GM23338 (cell line): Measurements from ENCODE around the gene PQBP1. TPM values are rescaled to one million over a fixed set of nuclear protein-coding genes. Genes with fewer than 3 reads are reported as not detected.

Source experiments
- ATAC-seq: fragments of 200-7000 bp; cut with Tn5 transposase; 3 replicates; pipeline ENCODE4 v1.9.1; 2020
- DNase-seq: peaks from one replicate; pipeline ENCODE4 v3.0.0-alpha.2; 2015; ENCODE audit warnings: low spot score
- H2AFZ ChIP-seq: fragments of 200-600 bp; sonication (generic); 2 replicates; pipeline ENCODE4 v1.8.0; 2016; ENCODE audit warnings: antibody characterized with exemption, mild to moderate bottlenecking, moderate library complexity
- H3F3A ChIP-seq: fragments of 200-600 bp; sonication (generic); replicated peaks from 2 replicates; pipeline ENCODE4 v1.8.0; 2017; ENCODE audit warnings: antibody characterized with exemption, mixed run types, low read depth
- H3K27ac ChIP-seq: fragments of 200-600 bp; sonication (generic); 2 replicates; pipeline ENCODE4 v1.6.1; 2016; ENCODE audit warnings: low read depth
- H3K27me3 ChIP-seq: fragments of 200-600 bp; sonication (generic); 2 replicates; pipeline ENCODE4 v1.8.0; 2016; ENCODE audit warnings: mild to moderate bottlenecking, mixed run types, moderate library complexity; ENCODE audit not compliant: insufficient read depth
- H3K36me3 ChIP-seq: fragments of 200-600 bp; sonication (generic); 2 replicates; pipeline ENCODE4 v1.8.0; 2016; ENCODE audit warnings: mild to moderate bottlenecking; ENCODE audit not compliant: insufficient read depth
- H3K4me1 ChIP-seq: fragments of 200-600 bp; sonication (generic); 2 replicates; pipeline ENCODE4 v1.8.0; 2016; ENCODE audit warnings: mild to moderate bottlenecking, moderate library complexity; ENCODE audit not compliant: insufficient read depth
- H3K4me2 ChIP-seq: fragments of 200-600 bp; sonication (generic); 2 replicates; pipeline ENCODE4 v1.7.1; 2017; ENCODE audit warnings: mixed run types
- H3K4me3 ChIP-seq: fragments of 200-600 bp; sonication (generic); 2 replicates; pipeline ENCODE4 v1.6.1; 2016; ENCODE audit warnings: mixed run types
- H3K79me2 ChIP-seq: fragments of 200-600 bp; sonication (generic); replicated peaks from 2 replicates; pipeline ENCODE4 v1.8.0; 2017; ENCODE audit warnings: mild to moderate bottlenecking; ENCODE audit not compliant: insufficient read depth
- H3K9me2 ChIP-seq: fragments of 200-600 bp; sonication (generic); 2 replicates; pipeline ENCODE4 v1.8.0; 2017; ENCODE audit not compliant: insufficient read depth
- H4K20me1 ChIP-seq: fragments of 200-600 bp; sonication (generic); replicated peaks from 2 replicates; pipeline ENCODE4 v1.8.0; 2017; ENCODE audit warnings: mild to moderate bottlenecking; ENCODE audit not compliant: insufficient read depth
- H3K27ac Mint-ChIP-seq: 2 replicates; pipeline ENCODE4 v1.8.0; 2020; ENCODE audit warnings: inconsistent platforms, mild to moderate bottlenecking, moderate library complexity, mixed read lengths
- H3K27me3 Mint-ChIP-seq: 3 replicates; pipeline ENCODE4 v1.8.0; 2022; ENCODE audit warnings: low read depth, mild to moderate bottlenecking, moderate library complexity, mixed read lengths, inconsistent platforms; ENCODE audit not compliant: insufficient read depth, poor library complexity
- H3K36me3 Mint-ChIP-seq: 3 replicates; pipeline ENCODE4 v1.8.0; 2021; ENCODE audit warnings: low read depth, mild to moderate bottlenecking, inconsistent platforms, moderate library complexity, mixed read lengths
- H3K4me1 Mint-ChIP-seq: 3 replicates; pipeline ENCODE4 v1.8.0; 2020; ENCODE audit warnings: mild to moderate bottlenecking, inconsistent platforms, mixed read lengths
- H3K4me3 Mint-ChIP-seq: 3 replicates; pipeline ENCODE4 v1.8.0; 2021; ENCODE audit warnings: moderate library complexity, mild to moderate bottlenecking, inconsistent platforms, mixed read lengths
- H3K9me3 Mint-ChIP-seq: 3 replicates; pipeline ENCODE4 v1.8.0; 2020; ENCODE audit warnings: moderate library complexity, mild to moderate bottlenecking, inconsistent platforms, mixed read lengths
- NANOG ChIP-seq: IDR thresholded peaks from 2 replicates; pipeline ENCODE4 v1.6.1; 2016; ENCODE audit warnings: antibody characterized with exemption, borderline replicate concordance
- POLR2AphosphoS5 ChIP-seq: IDR thresholded peaks from 2 replicates; pipeline ENCODE4 v1.6.1; 2016; ENCODE audit warnings: antibody characterized with exemption, low read depth
- STAT1 ChIP-seq: IDR thresholded peaks from one replicate; pipeline ENCODE4 v1.6.1; 2016; ENCODE audit warnings: antibody characterized with exemption; ENCODE audit not compliant: unreplicated experiment
- polyA plus RNA-seq: library from polyadenylated mRNA; unstranded; fragments of >200 nt; fragmentation: Nextera tagmentation; extraction: Ambion mirVana; gene quantifications from 2 replicates; pipeline ENCODE4 v1.2.1, GENCODE V29; 2016
- total RNA-seq: library from RNA; depleted of rRNA; stranded (reverse); fragments of >200 nt; shearing (Covaris generic); gene quantifications from 2 replicates; pipeline ENCODE4 v1.2.3, GENCODE V29; 2014
- TF ChIP-seq, protein P1 (sequence below): IDR thresholded peaks from 2 replicates; pipeline ENCODE4 v1.6.1; 2016; ENCODE audit warnings: antibody characterized with exemption
- TF ChIP-seq, protein P2 (sequence below), 2 experiments: fragments of 200-600 bp in 1 of 2; sonication (generic) in 1 of 2; conservative IDR thresholded peaks; 2 replicates each; pipeline versions ENCODE4 v1.5.1 to v1.6.1; 2016 to 2017; ENCODE audit warnings: antibody characterized with exemption in 2 of 2, low read depth in 2 of 2, mild to moderate bottlenecking in 2 of 2, moderate library complexity in 1 of 2
- TF ChIP-seq, protein P3 (sequence below): IDR thresholded peaks from one replicate; pipeline ENCODE4 v1.6.1; 2018; ENCODE audit warnings: antibody characterized with exemption; ENCODE audit not compliant: unreplicated experiment
- TF ChIP-seq, protein P4 (sequence below): fragments of 250-450 bp; sonication (Bioruptor Pico); IDR thresholded peaks from 2 replicates; pipeline ENCODE4 v1.5.0; 2020; ENCODE audit warnings: mild to moderate bottlenecking, moderate library complexity

PQBP1 gene
- total and polyA plus RNA-seq, 2 experiments from 2014 or later: 63.4 to 130 TPM

DNA sequence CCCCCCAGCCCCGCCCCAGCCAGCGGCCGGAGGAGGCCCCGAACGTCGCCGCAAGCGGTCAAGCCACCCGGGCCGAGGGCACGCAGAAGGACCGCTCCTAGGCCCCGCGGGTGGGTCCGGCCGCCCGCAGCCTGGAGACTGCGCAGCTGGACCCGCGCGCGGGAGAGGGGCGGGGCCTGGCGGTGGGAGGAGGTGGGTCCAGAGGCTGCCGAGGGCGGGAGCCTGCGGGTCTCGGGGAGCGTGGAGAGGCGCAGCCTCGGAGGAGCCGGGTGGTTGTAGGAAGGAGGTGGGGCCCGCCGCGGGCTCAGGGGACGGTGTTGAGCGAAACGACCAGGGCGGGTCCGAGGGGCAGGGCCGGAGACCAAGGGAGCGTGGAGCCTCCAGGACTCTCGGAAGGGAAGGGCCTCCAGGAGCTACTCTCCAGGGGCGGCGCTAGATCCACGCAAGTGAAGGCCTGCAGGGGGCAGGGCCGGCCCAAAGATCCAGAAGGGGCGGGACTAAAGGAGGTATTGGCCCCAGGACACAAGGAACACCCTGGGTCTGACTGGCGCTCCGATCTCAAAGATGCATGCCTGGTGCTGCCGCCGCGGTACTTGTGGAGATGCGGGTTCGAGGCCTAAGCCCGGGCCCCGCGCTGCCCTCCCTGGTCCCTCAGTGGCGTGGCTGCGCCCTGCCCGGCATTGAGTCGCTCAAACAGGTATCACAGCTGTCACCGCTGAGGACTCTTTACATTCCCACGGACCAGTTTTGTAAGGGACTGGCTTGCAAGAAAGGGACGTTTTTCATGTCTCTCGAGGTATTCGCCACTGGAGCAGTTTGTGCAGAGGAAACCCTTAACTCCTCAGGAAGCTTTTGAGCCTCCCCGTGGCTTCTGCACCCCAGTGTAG, 6.1 kb upstream of the PQBP1 start:
- H3F3A ChIP-seq: no peaks in the 10 kb centered on the region
- peaks cover 2% of the 10 kb centered on the region for H3K27me3 Mint-ChIP-seq
- peaks cover 21% of the 10 kb centered on the region for H3K36me3 Mint-ChIP-seq
- no peaks in the 10 kb centered on the region; the same call in 1 of the 2 replicates for H3K36me3 ChIP-seq
- H3K4me3 Mint-ChIP-seq: peak overlapping the region; percentile 68
- H3K27ac ChIP-seq: no peak overlapping the region
- TF ChIP-seq, protein P1, sequence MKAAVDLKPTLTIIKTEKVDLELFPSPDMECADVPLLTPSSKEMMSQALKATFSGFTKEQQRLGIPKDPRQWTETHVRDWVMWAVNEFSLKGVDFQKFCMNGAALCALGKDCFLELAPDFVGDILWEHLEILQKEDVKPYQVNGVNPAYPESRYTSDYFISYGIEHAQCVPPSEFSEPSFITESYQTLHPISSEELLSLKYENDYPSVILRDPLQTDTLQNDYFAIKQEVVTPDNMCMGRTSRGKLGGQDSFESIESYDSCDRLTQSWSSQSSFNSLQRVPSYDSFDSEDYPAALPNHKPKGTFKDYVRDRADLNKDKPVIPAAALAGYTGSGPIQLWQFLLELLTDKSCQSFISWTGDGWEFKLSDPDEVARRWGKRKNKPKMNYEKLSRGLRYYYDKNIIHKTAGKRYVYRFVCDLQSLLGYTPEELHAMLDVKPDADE: no peak
- TF ChIP-seq, protein P2, sequence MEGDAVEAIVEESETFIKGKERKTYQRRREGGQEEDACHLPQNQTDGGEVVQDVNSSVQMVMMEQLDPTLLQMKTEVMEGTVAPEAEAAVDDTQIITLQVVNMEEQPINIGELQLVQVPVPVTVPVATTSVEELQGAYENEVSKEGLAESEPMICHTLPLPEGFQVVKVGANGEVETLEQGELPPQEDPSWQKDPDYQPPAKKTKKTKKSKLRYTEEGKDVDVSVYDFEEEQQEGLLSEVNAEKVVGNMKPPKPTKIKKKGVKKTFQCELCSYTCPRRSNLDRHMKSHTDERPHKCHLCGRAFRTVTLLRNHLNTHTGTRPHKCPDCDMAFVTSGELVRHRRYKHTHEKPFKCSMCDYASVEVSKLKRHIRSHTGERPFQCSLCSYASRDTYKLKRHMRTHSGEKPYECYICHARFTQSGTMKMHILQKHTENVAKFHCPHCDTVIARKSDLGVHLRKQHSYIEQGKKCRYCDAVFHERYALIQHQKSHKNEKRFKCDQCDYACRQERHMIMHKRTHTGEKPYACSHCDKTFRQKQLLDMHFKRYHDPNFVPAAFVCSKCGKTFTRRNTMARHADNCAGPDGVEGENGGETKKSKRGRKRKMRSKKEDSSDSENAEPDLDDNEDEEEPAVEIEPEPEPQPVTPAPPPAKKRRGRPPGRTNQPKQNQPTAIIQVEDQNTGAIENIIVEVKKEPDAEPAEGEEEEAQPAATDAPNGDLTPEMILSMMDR (conservative IDR thresholded peaks at IDR 0.05; ENCODE audit: low read depth in 2 of 2): peak; percentile 35 to 55
- TF ChIP-seq NANOG: no peak
- peak; percentile 28; the same call in 1 of the 2 replicates for TF ChIP-seq POLR2AphosphoS5
- TF ChIP-seq, protein P3, sequence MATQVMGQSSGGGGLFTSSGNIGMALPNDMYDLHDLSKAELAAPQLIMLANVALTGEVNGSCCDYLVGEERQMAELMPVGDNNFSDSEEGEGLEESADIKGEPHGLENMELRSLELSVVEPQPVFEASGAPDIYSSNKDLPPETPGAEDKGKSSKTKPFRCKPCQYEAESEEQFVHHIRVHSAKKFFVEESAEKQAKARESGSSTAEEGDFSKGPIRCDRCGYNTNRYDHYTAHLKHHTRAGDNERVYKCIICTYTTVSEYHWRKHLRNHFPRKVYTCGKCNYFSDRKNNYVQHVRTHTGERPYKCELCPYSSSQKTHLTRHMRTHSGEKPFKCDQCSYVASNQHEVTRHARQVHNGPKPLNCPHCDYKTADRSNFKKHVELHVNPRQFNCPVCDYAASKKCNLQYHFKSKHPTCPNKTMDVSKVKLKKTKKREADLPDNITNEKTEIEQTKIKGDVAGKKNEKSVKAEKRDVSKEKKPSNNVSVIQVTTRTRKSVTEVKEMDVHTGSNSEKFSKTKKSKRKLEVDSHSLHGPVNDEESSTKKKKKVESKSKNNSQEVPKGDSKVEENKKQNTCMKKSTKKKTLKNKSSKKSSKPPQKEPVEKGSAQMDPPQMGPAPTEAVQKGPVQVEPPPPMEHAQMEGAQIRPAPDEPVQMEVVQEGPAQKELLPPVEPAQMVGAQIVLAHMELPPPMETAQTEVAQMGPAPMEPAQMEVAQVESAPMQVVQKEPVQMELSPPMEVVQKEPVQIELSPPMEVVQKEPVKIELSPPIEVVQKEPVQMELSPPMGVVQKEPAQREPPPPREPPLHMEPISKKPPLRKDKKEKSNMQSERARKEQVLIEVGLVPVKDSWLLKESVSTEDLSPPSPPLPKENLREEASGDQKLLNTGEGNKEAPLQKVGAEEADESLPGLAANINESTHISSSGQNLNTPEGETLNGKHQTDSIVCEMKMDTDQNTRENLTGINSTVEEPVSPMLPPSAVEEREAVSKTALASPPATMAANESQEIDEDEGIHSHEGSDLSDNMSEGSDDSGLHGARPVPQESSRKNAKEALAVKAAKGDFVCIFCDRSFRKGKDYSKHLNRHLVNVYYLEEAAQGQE: no peak
- TF ChIP-seq, protein P4, sequence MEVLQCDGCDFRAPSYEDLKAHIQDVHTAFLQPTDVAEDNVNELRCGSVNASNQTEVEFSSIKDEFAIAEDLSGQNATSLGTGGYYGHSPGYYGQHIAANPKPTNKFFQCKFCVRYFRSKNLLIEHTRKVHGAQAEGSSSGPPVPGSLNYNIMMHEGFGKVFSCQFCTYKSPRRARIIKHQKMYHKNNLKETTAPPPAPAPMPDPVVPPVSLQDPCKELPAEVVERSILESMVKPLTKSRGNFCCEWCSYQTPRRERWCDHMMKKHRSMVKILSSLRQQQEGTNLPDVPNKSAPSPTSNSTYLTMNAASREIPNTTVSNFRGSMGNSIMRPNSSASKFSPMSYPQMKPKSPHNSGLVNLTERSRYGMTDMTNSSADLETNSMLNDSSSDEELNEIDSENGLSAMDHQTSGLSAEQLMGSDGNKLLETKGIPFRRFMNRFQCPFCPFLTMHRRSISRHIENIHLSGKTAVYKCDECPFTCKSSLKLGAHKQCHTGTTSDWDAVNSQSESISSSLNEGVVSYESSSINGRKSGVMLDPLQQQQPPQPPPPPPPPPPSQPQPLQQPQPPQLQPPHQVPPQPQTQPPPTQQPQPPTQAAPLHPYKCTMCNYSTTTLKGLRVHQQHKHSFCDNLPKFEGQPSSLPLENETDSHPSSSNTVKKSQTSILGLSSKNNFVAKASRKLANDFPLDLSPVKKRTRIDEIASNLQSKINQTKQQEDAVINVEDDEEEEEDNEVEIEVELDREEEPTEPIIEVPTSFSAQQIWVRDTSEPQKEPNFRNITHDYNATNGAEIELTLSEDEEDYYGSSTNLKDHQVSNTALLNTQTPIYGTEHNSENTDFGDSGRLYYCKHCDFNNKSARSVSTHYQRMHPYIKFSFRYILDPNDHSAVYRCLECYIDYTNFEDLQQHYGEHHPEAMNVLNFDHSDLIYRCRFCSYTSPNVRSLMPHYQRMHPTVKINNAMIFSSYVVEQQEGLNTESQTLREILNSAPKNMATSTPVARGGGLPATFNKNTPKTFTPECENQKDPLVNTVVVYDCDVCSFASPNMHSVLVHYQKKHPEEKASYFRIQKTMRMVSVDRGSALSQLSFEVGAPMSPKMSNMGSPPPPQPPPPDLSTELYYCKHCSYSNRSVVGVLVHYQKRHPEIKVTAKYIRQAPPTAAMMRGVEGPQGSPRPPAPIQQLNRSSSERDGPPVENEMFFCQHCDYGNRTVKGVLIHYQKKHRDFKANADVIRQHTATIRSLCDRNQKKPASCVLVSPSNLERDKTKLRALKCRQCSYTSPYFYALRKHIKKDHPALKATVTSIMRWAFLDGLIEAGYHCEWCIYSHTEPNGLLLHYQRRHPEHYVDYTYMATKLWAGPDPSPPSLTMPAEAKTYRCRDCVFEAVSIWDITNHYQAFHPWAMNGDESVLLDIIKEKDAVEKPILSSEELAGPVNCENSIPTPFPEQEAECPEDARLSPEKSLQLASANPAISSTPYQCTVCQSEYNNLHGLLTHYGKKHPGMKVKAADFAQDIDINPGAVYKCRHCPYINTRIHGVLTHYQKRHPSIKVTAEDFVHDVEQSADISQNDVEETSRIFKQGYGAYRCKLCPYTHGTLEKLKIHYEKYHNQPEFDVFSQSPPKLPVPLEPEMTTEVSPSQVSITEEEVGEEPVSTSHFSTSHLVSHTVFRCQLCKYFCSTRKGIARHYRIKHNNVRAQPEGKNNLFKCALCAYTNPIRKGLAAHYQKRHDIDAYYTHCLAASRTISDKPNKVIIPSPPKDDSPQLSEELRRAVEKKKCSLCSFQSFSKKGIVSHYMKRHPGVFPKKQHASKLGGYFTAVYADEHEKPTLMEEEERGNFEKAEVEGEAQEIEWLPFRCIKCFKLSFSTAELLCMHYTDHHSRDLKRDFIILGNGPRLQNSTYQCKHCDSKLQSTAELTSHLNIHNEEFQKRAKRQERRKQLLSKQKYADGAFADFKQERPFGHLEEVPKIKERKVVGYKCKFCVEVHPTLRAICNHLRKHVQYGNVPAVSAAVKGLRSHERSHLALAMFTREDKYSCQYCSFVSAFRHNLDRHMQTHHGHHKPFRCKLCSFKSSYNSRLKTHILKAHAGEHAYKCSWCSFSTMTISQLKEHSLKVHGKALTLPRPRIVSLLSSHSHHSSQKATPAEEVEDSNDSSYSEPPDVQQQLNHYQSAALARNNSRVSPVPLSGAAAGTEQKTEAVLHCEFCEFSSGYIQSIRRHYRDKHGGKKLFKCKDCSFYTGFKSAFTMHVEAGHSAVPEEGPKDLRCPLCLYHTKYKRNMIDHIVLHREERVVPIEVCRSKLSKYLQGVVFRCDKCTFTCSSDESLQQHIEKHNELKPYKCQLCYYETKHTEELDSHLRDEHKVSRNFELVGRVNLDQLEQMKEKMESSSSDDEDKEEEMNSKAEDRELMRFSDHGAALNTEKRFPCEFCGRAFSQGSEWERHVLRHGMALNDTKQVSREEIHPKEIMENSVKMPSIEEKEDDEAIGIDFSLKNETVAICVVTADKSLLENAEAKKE (CRISPR knock-in tag): no peak
- TF ChIP-seq STAT1: no peak
- H3K4me3 ChIP-seq: peak overlapping the region; percentile 60
- peak overlapping the region; percentile 76 for H3K4me2 ChIP-seq
- H3K9me3 Mint-ChIP-seq: no peaks in the 10 kb centered on the region
- H3K27ac Mint-ChIP-seq: no peak overlapping the region
- ATAC-seq (peak; percentile 86), DNase-seq (peak; percentile 89)
- H4K20me1 ChIP-seq: no peaks in the 10 kb centered on the region
- H3K4me1 ChIP-seq: peaks cover 3% of the 10 kb centered on the region; the same call in 1 of the 2 replicates
- H3K4me1 Mint-ChIP-seq: peaks cover 10% of the 10 kb centered on the region
- H3K79me2 ChIP-seq: peaks cover 22% of the 10 kb centered on the region
- no peak overlapping the region for H2AFZ ChIP-seq
- no peaks in the 10 kb centered on the region for H3K9me2 ChIP-seq
- H3K27me3 ChIP-seq: no peaks in the 10 kb centered on the region
